K562 (cell line): ENCODE data around the gene PRPF6. TPM values are rescaled to one million over a fixed set of nuclear protein-coding genes. Genes with fewer than 3 reads are reported as not detected.

ENCODE experiments used
- CHD2 ChIP-seq: IDR thresholded peaks from 2 replicates; pipeline ENCODE4 v1.6.1; 2011; ENCODE audit warnings: low read depth, low read length
- FIP1L1 ChIP-seq: fragments of 200-400 bp; formaldehyde crosslinking; IDR thresholded peaks from 2 replicates; pipeline ENCODE4 v1.6.1; 2018; ENCODE audit warnings: mild to moderate bottlenecking, low read depth, low read length; ENCODE audit not compliant: poor library complexity, severe bottlenecking
- FOXP1 ChIP-seq: sonication (generic); formaldehyde crosslinking; IDR thresholded peaks from 2 replicates; pipeline ENCODE4 v1.8.0; 2022; ENCODE audit warnings: mild to moderate bottlenecking, missing genetic modification reagents
- HDGF ChIP-seq: fragments of 450-650 bp; IDR thresholded peaks from 2 replicates; pipeline ENCODE4 v1.6.1; 2016
- MTA2 ChIP-seq: fragments of 450-650 bp; IDR thresholded peaks from 2 replicates; pipeline ENCODE4 v1.6.1; 2016; ENCODE audit warnings: low read depth
- PCBP1 ChIP-seq: fragments of 200-400 bp; formaldehyde crosslinking; IDR thresholded peaks from 2 replicates; pipeline ENCODE4 v1.6.1; 2018; ENCODE audit warnings: mild to moderate bottlenecking, low read depth, low read length; ENCODE audit not compliant: poor library complexity, severe bottlenecking
- POLR2H ChIP-seq: IDR thresholded peaks from 2 replicates; pipeline ENCODE4 v1.6.1; 2016; ENCODE audit warnings: missing genetic modification characterization, low read depth, mild to moderate bottlenecking, control low read depth, missing compliant biosample characterization, moderate library complexity
- SAFB ChIP-seq: fragments of 200-400 bp; formaldehyde crosslinking; IDR thresholded peaks from 2 replicates; pipeline ENCODE4 v1.6.1; 2017; ENCODE audit warnings: low read depth, low read length, borderline replicate concordance
- WHSC1 ChIP-seq: IDR thresholded peaks from one replicate; pipeline ENCODE4 v1.6.1; 2012; ENCODE audit warnings: low read length, control low read depth, inconsistent platforms
- ZNF253 ChIP-seq: fragments of 250-450 bp; sonication (Bioruptor Pico); conservative IDR thresholded peaks from 2 replicates; pipeline ENCODE4 v1.6.1; 2021; ENCODE audit warnings: mild to moderate bottlenecking
- ZNF436 ChIP-seq: fragments of 250-450, 450-650 bp; sonication (Bioruptor Pico); formaldehyde crosslinking; IDR thresholded peaks from 2 replicates; pipeline ENCODE4 v1.7.0; 2020; ENCODE audit warnings: mild to moderate bottlenecking
- ZNF76 ChIP-seq: fragments of 250-450 bp; sonication (Bioruptor Pico); IDR thresholded peaks from 2 replicates; pipeline ENCODE4 v1.4.0; 2020; ENCODE audit warnings: mild to moderate bottlenecking, moderate library complexity, borderline replicate concordance
- ZNF780A ChIP-seq: fragments of 250-450 bp; sonication (Bioruptor Pico); IDR thresholded peaks from 2 replicates; pipeline ENCODE4 v1.5.0; 2021; ENCODE audit warnings: mild to moderate bottlenecking
- polyA plus RNA-seq, 8 experiments: library from polyadenylated mRNA; depleted of rRNA in 4 of 8; stranded (reverse) in 5 of 8; unstranded in 3 of 8; fragments of >200 nt; fragmentation: Nextera tagmentation in 2 of 8; fragmentation: Illumina TruSeq in 1 of 8; extraction: Ambion mirVana in 2 of 8; extraction: Trizol in 1 of 8; gene quantifications; 2 replicates each; pipeline versions ENCODE4 v1.2.1 to v1.2.3, GENCODE V29; 2011 to 2014; ENCODE audit warnings: inconsistent platforms in 1 of 8, missing spikeins in 1 of 8
- total RNA-seq, 7 experiments: library from RNA; depleted of rRNA in 6 of 7; stranded (reverse); fragments of >200 nt in 6 of 7; fragmentation: Illumina TruSeq in 2 of 7; extraction: Trizol in 2 of 7; gene quantifications; 2 replicates each; pipeline versions ENCODE4 v1.2.1 to v1.2.3, GENCODE V29; 2011 to 2021; ENCODE audit warnings: low replicate concordance in 1 of 7
- TF ChIP-seq, protein P1 (sequence below): fragments of 200-600 bp; sonication (generic); IDR thresholded peaks from one replicate; pipeline ENCODE4 v1.6.1; 2012; ENCODE audit warnings: mild to moderate bottlenecking, low read depth, low read length, inconsistent platforms

PRPF6 gene
- total and polyA plus RNA-seq, 9 of the 15 experiments (the other 6 are each of a cell fraction or from before 2014, with no cell fraction given), result 4.2 to 83.2 (median 59.9) TPM

DNA sequence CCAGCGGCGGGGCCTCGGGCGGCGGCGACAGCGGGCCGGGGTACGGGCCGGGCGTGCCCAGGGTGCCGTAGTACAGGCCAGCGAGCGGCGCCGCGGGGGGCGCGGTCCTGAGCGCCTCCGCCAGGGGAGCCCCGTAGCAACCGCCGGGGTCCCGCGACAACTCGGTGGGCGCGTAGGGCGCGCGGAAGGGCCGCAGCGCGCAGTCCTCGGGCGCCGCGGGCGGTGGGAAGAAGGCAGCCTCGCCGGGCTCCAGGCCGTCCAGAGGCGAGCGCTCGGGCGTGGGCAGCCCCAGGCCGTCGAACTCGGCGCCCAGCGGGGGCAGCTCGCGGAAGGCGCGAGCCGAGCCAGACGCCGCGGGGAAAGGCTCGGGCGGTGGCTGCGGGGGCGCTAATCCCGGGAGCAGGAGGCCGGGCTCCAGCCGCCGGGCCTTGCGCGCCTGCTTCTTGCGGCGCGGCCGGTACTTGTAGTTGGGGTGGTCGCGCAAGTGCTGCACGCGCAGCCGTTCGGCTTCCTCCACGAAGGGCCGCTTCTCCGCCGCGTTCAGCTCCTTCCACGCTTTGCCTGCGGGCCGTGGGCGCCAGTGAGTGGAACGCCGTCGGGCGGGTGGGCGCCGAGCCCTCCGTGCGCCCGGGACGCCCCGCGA, 67.6 kb downstream of the PRPF6 start (continued):
- TF ChIP-seq, protein P1, sequence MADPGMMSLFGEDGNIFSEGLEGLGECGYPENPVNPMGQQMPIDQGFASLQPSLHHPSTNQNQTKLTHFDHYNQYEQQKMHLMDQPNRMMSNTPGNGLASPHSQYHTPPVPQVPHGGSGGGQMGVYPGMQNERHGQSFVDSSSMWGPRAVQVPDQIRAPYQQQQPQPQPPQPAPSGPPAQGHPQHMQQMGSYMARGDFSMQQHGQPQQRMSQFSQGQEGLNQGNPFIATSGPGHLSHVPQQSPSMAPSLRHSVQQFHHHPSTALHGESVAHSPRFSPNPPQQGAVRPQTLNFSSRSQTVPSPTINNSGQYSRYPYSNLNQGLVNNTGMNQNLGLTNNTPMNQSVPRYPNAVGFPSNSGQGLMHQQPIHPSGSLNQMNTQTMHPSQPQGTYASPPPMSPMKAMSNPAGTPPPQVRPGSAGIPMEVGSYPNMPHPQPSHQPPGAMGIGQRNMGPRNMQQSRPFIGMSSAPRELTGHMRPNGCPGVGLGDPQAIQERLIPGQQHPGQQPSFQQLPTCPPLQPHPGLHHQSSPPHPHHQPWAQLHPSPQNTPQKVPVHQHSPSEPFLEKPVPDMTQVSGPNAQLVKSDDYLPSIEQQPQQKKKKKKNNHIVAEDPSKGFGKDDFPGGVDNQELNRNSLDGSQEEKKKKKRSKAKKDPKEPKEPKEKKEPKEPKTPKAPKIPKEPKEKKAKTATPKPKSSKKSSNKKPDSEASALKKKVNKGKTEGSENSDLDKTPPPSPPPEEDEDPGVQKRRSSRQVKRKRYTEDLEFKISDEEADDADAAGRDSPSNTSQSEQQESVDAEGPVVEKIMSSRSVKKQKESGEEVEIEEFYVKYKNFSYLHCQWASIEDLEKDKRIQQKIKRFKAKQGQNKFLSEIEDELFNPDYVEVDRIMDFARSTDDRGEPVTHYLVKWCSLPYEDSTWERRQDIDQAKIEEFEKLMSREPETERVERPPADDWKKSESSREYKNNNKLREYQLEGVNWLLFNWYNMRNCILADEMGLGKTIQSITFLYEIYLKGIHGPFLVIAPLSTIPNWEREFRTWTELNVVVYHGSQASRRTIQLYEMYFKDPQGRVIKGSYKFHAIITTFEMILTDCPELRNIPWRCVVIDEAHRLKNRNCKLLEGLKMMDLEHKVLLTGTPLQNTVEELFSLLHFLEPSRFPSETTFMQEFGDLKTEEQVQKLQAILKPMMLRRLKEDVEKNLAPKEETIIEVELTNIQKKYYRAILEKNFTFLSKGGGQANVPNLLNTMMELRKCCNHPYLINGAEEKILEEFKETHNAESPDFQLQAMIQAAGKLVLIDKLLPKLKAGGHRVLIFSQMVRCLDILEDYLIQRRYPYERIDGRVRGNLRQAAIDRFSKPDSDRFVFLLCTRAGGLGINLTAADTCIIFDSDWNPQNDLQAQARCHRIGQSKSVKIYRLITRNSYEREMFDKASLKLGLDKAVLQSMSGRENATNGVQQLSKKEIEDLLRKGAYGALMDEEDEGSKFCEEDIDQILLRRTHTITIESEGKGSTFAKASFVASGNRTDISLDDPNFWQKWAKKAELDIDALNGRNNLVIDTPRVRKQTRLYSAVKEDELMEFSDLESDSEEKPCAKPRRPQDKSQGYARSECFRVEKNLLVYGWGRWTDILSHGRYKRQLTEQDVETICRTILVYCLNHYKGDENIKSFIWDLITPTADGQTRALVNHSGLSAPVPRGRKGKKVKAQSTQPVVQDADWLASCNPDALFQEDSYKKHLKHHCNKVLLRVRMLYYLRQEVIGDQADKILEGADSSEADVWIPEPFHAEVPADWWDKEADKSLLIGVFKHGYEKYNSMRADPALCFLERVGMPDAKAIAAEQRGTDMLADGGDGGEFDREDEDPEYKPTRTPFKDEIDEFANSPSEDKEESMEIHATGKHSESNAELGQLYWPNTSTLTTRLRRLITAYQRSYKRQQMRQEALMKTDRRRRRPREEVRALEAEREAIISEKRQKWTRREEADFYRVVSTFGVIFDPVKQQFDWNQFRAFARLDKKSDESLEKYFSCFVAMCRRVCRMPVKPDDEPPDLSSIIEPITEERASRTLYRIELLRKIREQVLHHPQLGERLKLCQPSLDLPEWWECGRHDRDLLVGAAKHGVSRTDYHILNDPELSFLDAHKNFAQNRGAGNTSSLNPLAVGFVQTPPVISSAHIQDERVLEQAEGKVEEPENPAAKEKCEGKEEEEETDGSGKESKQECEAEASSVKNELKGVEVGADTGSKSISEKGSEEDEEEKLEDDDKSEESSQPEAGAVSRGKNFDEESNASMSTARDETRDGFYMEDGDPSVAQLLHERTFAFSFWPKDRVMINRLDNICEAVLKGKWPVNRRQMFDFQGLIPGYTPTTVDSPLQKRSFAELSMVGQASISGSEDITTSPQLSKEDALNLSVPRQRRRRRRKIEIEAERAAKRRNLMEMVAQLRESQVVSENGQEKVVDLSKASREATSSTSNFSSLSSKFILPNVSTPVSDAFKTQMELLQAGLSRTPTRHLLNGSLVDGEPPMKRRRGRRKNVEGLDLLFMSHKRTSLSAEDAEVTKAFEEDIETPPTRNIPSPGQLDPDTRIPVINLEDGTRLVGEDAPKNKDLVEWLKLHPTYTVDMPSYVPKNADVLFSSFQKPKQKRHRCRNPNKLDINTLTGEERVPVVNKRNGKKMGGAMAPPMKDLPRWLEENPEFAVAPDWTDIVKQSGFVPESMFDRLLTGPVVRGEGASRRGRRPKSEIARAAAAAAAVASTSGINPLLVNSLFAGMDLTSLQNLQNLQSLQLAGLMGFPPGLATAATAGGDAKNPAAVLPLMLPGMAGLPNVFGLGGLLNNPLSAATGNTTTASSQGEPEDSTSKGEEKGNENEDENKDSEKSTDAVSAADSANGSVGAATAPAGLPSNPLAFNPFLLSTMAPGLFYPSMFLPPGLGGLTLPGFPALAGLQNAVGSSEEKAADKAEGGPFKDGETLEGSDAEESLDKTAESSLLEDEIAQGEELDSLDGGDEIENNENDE, result no peak
- TF ChIP-seq MTA2 (no peak), WHSC1 (no peak), FIP1L1 (peak; percentile 58), ZNF436 (CRISPR knock-in tag) (no peak), ZNF253 (CRISPR knock-in tag) (no peak), HDGF (no peak), SAFB (peak; percentile 57; the same call in 1 of the 2 replicates), FOXP1 (CRISPR knock-in tag) (no peak), PCBP1 (no peak), CHD2 (no peak), ZNF780A (CRISPR knock-in tag) (no peak), ZNF76 (CRISPR knock-in tag) (no peak), POLR2H (no peak)
